Activated CD8-positive, alpha-beta T cell treated with anti-CD3 and anti-CD28 coated beads for 36 hours (primary cell): ENCODE measurements around the gene CCDC146. TPM values are rescaled to one million over a fixed set of nuclear protein-coding genes. Genes with fewer than 3 reads are reported as not detected.
"Not testable (repeated sequence)": the region's sequence is repeated elsewhere in the genome, so short reads cannot be mapped to it uniquely, and the experiment has no call there.

Experiments used
- ATAC-seq: fragments of 200-7000 bp; cut with Tn5 transposase; one replicate; pipeline ENCODE4 v1.10.0; 2021; ENCODE audit warnings: mild to moderate bottlenecking, moderate library complexity
- CTCF ChIA-PET: fragments of 350-600 bp; sonication (Branson Sonifier 250); formaldehyde crosslinking; loops from one replicate; lab custom pipeline; 2021; ENCODE audit warnings: antibody characterized with exemption; lab: Charles Lee
- POLR2A ChIA-PET: fragments of 350-600 bp; sonication (Branson Sonifier 250); formaldehyde crosslinking; loops from one replicate; lab custom pipeline; 2021; ENCODE audit warnings: antibody characterized with exemption; lab: Charles Lee
- DNase-seq: peaks from one replicate; pipeline ENCODE4 v3.0.0-alpha.2; 2020
- H3K27ac Mint-ChIP-seq: one replicate; pipeline ENCODE4 v1.8.0; 2021; ENCODE audit warnings: mild to moderate bottlenecking, mixed read lengths
- H3K27me3 Mint-ChIP-seq: one replicate; pipeline ENCODE4 v1.8.0; 2021; ENCODE audit warnings: mixed read lengths
- H3K36me3 Mint-ChIP-seq: one replicate; pipeline ENCODE4 v1.8.0; 2021; ENCODE audit warnings: low read depth, mixed read lengths
- H3K4me1 Mint-ChIP-seq: one replicate; pipeline ENCODE4 v1.8.0; 2021; ENCODE audit warnings: low read depth, mixed read lengths
- H3K4me3 Mint-ChIP-seq: one replicate; pipeline ENCODE4 v1.8.0; 2021; ENCODE audit warnings: mild to moderate bottlenecking, moderate library complexity, mixed read lengths
- H3K9me3 Mint-ChIP-seq: one replicate; pipeline ENCODE4 v1.8.0; 2021; ENCODE audit warnings: mixed read lengths
- intact Hi-C: fragments of 100-400 bp; cut with micrococcal nuclease; formaldehyde crosslinking; loops from one replicate; pipeline ENCODE4 v1.10.0; 2022
- total RNA-seq, 2 experiments: library from RNA; stranded (reverse); gene quantifications; one replicate each; pipeline ENCODE4 v1.2.3, GENCODE V29; 2021
- TF ChIP-seq, protein P1 (sequence below): fragments of 200-600 bp; IDR thresholded peaks from one replicate; pipeline ENCODE4 v1.8.0; 2022; ENCODE audit warnings: antibody characterized with exemption, mild to moderate bottlenecking

Gene CCDC146
- total RNA-seq, 2 experiments from 2014 or later, result 2.1 to 2.6 TPM

DNA sequence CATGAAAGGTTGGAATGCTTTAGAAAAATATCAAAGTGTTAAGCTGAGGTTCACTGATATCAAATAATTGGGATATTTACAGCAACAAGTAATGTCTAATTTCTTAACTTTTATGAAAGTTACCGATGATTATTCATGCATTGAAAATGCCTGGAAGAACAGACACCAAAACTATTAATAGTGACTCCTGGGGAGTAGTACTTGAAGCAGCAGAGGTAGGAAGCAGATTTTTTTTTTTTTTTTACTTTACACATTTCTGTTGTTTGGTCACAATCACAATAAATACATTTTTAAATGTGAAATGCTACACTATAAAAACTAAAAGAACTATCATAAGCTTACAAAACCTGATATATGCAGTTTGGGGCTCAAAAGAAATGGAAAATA, 147.7 kb downstream of the CCDC146 start:
- ChIA-PET POLR2A (no interaction called here), CTCF (interaction anchor here (1.1 to 1.3 kb wide), 2 partner anchors 23 to 62 kb away, joined by 4 read pairs; no protein-coding TSS in a partner anchor)
- TF ChIP-seq, protein P1, sequence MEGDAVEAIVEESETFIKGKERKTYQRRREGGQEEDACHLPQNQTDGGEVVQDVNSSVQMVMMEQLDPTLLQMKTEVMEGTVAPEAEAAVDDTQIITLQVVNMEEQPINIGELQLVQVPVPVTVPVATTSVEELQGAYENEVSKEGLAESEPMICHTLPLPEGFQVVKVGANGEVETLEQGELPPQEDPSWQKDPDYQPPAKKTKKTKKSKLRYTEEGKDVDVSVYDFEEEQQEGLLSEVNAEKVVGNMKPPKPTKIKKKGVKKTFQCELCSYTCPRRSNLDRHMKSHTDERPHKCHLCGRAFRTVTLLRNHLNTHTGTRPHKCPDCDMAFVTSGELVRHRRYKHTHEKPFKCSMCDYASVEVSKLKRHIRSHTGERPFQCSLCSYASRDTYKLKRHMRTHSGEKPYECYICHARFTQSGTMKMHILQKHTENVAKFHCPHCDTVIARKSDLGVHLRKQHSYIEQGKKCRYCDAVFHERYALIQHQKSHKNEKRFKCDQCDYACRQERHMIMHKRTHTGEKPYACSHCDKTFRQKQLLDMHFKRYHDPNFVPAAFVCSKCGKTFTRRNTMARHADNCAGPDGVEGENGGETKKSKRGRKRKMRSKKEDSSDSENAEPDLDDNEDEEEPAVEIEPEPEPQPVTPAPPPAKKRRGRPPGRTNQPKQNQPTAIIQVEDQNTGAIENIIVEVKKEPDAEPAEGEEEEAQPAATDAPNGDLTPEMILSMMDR, result no peak
- H3K27me3 Mint-ChIP-seq, result no peaks in the 10 kb centered on the region
- no peaks in the 10 kb centered on the region for H3K9me3 Mint-ChIP-seq
- ATAC-seq (no peak), DNase-seq (no peak)
- no peak overlapping the region for H3K27ac Mint-ChIP-seq
- H3K4me3 Mint-ChIP-seq, result no peak overlapping the region
- peaks cover 2% of the 10 kb centered on the region for H3K36me3 Mint-ChIP-seq
- intact Hi-C loops, result no loop called here
- peaks cover 14% of the 10 kb centered on the region for H3K4me1 Mint-ChIP-seq

DNA sequence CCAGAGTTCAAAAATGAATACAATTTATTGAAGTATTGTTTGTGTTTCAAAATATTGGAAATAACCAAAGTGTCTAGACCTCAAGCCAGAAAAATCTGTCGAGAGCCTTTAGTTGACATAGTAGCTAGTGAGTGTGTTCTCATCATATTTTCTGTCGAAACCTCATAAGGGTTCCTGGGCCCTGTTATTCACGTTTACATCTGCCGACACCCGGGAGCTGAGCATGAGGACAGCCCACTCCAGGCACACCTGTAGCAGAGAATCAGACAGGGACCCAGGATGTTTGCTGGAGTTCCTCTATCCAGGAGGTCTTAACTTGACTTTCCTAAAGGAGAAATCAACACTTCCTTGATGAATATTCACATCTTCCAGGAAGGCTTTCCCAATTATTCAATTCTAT, 149.4 kb downstream of the CCDC146 start:
- ChIA-PET CTCF (interaction anchor here (0.9 kb wide), 1 partner anchor 10 kb away, joined by 3 read pairs; no protein-coding TSS in a partner anchor), POLR2A (no interaction called here)
- H3K4me3 Mint-ChIP-seq, result no peak overlapping the region
- TF ChIP-seq, protein P1, result no peak
- no peak for ATAC-seq
- H3K9me3 Mint-ChIP-seq, result no peaks in the 10 kb centered on the region
- H3K4me1 Mint-ChIP-seq, result peaks cover 6% of the 10 kb centered on the region
- no peak overlapping the region for H3K27ac Mint-ChIP-seq
- intact Hi-C loops, result no loop called here
- peaks cover 2% of the 10 kb centered on the region for H3K36me3 Mint-ChIP-seq
- no peak for DNase-seq
- no peaks in the 10 kb centered on the region for H3K27me3 Mint-ChIP-seq

DNA sequence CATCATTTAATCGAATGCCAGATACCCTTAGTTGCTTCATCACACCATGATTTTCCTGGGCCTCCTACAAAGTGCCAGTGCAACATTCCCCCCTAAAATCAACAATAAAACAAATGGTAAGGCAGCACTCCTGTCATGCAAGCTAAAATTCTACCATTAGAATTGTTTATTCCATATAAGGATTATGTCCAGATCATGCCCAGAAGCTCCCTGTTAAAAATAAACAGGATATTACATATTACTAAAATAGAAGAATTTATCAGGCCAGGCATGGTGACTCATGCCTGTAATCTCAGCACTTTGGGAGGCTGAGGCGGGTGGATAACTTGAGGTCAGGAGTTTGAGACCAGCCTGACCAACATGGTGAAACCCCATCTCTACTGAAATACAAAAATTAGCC, 153.2 kb downstream of the CCDC146 start:
- CTCF ChIA-PET, result interaction anchor here (1.5 kb wide), 1 partner anchor 28 kb away, joined by 3 read pairs; no protein-coding TSS in a partner anchor
- H3K4me1 Mint-ChIP-seq, H3K36me3 Mint-ChIP-seq, POLR2A ChIA-PET, H3K27me3 Mint-ChIP-seq, intact Hi-C loops, H3K9me3 Mint-ChIP-seq, ATAC-seq, H3K4me3 Mint-ChIP-seq, DNase-seq, H3K27ac Mint-ChIP-seq: not testable (repeated sequence)

DNA sequence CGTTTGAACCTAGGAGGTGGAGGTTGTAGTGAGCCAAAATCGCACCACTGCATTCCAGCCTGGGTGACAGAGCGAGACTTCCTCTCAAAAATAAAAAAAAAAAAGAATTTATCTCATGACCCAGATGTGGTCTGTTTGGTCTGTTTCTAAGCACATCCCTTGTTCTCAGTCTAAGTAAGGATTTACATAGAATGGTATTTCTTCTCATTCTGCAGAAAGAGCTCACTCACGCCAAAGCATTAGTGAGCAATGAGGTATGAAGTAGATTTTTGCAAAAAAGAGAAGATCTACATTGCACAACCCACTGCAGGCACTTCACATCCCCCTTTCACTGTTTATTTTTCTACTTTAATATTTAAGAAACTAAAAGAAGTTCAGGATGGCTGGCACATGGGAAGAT, 153.7 kb downstream of the CCDC146 start:
- Mint-ChIP-seq H3K27me3 (no peaks in the 10 kb centered on the region), H3K4me3 (no peak overlapping the region), H3K27ac (no peak overlapping the region), H3K9me3 (no peaks in the 10 kb centered on the region), H3K4me1 (peaks cover 3% of the 10 kb centered on the region), H3K36me3 (peaks cover 2% of the 10 kb centered on the region)
- ChIA-PET CTCF (interaction anchor here (1.5 kb wide), 1 partner anchor 29 kb away, joined by 3 read pairs; no protein-coding TSS in a partner anchor), POLR2A (no interaction called here)
- intact Hi-C loops, result no loop called here
- ATAC-seq (no peak), DNase-seq (no peak)
- TF ChIP-seq, protein P1, result no peak

DNA sequence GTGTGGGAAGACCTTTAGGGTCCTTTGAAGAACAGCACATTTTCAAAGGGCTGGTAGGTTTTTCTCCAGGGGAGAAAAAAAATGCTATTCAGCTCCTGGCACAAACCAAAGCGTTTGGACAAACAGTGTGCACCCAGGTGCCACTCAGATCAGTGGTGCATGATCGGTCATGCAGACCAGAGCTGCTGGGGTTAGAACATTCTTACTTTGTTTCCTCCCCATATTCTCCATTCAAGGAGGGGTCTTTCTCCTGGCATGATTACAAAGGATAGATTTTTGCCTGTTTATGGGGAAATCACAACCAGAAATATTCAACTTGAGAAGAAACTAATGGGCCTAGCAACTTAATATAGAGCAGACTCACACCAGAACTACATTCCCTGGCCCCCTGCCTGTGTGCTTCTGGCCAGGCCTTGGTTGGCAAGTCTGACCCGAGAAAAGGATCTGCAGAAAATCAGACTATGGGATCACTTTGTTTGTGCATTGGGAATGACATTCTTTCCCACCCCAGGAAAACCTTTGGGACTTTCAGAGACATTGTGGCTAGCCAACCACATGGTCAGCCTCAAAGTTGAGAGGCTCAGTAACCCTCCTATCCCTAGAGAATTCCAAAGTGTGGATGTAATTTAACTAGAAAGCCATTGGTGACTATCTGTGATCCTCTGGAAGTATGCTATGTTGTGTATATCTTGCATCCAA, 159.5 kb downstream of the CCDC146 start:
- intact Hi-C loops, result no loop called here
- H3K4me3 Mint-ChIP-seq, result no peak overlapping the region
- ChIA-PET POLR2A (no interaction called here), CTCF (interaction anchor here (0.9 kb wide), 1 partner anchor 8 kb away, joined by 4 read pairs; no protein-coding TSS in a partner anchor)
- no peaks in the 10 kb centered on the region for H3K9me3 Mint-ChIP-seq
- TF ChIP-seq, protein P1, result no peak
- H3K27ac Mint-ChIP-seq, result no peak overlapping the region
- peaks cover 3% of the 10 kb centered on the region for H3K36me3 Mint-ChIP-seq
- H3K27me3 Mint-ChIP-seq, result no peaks in the 10 kb centered on the region
- ATAC-seq (no peak), DNase-seq (no peak)
- H3K4me1 Mint-ChIP-seq, result no peaks in the 10 kb centered on the region
